Activated T-helper 2 cell treated with anti-CD3 and anti-CD28 coated beads, Interferon-gamma antibody, Interleukin-2, Interleukin-4, amounts not matched to agents 10 μg/mL and 5 μg/mL and 100 μg/mL, durations not matched to agents 14 hours and 24 hours and 36 hours (primary cell): ENCODE data around the gene SH3PXD2B. TPM values are rescaled to one million over a fixed set of nuclear protein-coding genes. Genes with fewer than 3 reads are reported as not detected.

Experiments
- DNase-seq: peaks from one replicate; pipeline ENCODE4 v3.0.0; 2021; ENCODE audit warnings: low spot score
- H3K27ac Mint-ChIP-seq: one replicate; pipeline ENCODE4 v1.8.0; 2021; ENCODE audit warnings: mixed read lengths
- H3K27me3 Mint-ChIP-seq: one replicate; pipeline ENCODE4 v1.8.0; 2021; ENCODE audit warnings: low read depth, mixed read lengths
- H3K36me3 Mint-ChIP-seq: one replicate; pipeline ENCODE4 v1.8.0; 2021; ENCODE audit warnings: low read depth, mixed read lengths
- H3K4me1 Mint-ChIP-seq: one replicate; pipeline ENCODE4 v1.8.0; 2021; ENCODE audit warnings: low read depth, mixed read lengths
- H3K4me3 Mint-ChIP-seq: one replicate; pipeline ENCODE4 v1.8.0; 2021; ENCODE audit warnings: low read depth, mild to moderate bottlenecking, moderate library complexity, mixed read lengths
- H3K9me3 Mint-ChIP-seq: one replicate; pipeline ENCODE4 v1.8.0; 2021; ENCODE audit warnings: mixed read lengths
- intact Hi-C: fragments of 100-400 bp; cut with micrococcal nuclease; formaldehyde crosslinking; loops from one replicate; pipeline ENCODE4 v1.15.1; 2023
- total RNA-seq: library from RNA; stranded (reverse); gene quantifications from 2 replicates; pipeline ENCODE4 v1.2.3, GENCODE V29; 2022

Gene SH3PXD2B
- total RNA-seq, 1 donor from 2014 or later, result 0.11 TPM

- peaks cover 4% of the 10 kb centered on the region for H3K27me3 Mint-ChIP-seq
- no peaks in the 10 kb centered on the region for H3K4me1 Mint-ChIP-seq
- intact Hi-C loops, result no loop called here
- H3K36me3 Mint-ChIP-seq, result no peaks in the 10 kb centered on the region
- H3K4me3 Mint-ChIP-seq, result no peak overlapping the region
- H3K27ac Mint-ChIP-seq, result no peak overlapping the region
- DNase-seq, result no peak
- no peaks in the 10 kb centered on the region for H3K9me3 Mint-ChIP-seq
Observed at GRCh38 chr5:172423379-172424110, 30.8 kb downstream of the SH3PXD2B start.

GRCh38 chr5:172422255-172422654 is 32.1 kb downstream of the SH3PXD2B start:
- Mint-ChIP-seq H3K27me3 (peaks cover 2% of the 10 kb centered on the region), H3K4me1 (no peaks in the 10 kb centered on the region), H3K4me3 (no peak overlapping the region), H3K36me3 (no peaks in the 10 kb centered on the region), H3K9me3 (no peaks in the 10 kb centered on the region), H3K27ac (no peak overlapping the region)
- DNase-seq, result no peak
- intact Hi-C loops, result no loop called here

- Mint-ChIP-seq H3K27ac (no peak overlapping the region), H3K27me3 (no peaks in the 10 kb centered on the region), H3K9me3 (no peaks in the 10 kb centered on the region), H3K4me1 (no peaks in the 10 kb centered on the region), H3K4me3 (no peak overlapping the region), H3K36me3 (no peaks in the 10 kb centered on the region)
- no peak for DNase-seq
- intact Hi-C loops, result no loop called here
Observed at GRCh38 chr5:172421020-172421419, 33.3 kb downstream of the SH3PXD2B start.

GRCh38 chr5:172420235-172420939 is 33.9 kb downstream of the SH3PXD2B start:
- H3K27ac Mint-ChIP-seq, result no peak overlapping the region
- H3K27me3 Mint-ChIP-seq, result no peaks in the 10 kb centered on the region
- H3K4me3 Mint-ChIP-seq, result no peak overlapping the region
- no peaks in the 10 kb centered on the region for H3K9me3 Mint-ChIP-seq
- no peak for DNase-seq
- intact Hi-C loops, result no loop called here
- H3K4me1 Mint-ChIP-seq, result no peaks in the 10 kb centered on the region
- H3K36me3 Mint-ChIP-seq, result no peaks in the 10 kb centered on the region

GRCh38 chr5:172418862-172419814 is 35.2 kb downstream of the SH3PXD2B start:
- intact Hi-C loops, result no loop called here
- Mint-ChIP-seq H3K4me1 (no peaks in the 10 kb centered on the region), H3K4me3 (no peak overlapping the region), H3K27me3 (no peaks in the 10 kb centered on the region), H3K9me3 (no peaks in the 10 kb centered on the region), H3K27ac (no peak overlapping the region), H3K36me3 (no peaks in the 10 kb centered on the region)
- no peak for DNase-seq

GRCh38 chr5:172417983-172418630 is 36.2 kb downstream of the SH3PXD2B start:
- no peak overlapping the region for H3K4me3 Mint-ChIP-seq
- no peaks in the 10 kb centered on the region for H3K9me3 Mint-ChIP-seq
- no peak overlapping the region for H3K27ac Mint-ChIP-seq
- DNase-seq, result no peak
- H3K4me1 Mint-ChIP-seq, result peaks cover 4% of the 10 kb centered on the region
- intact Hi-C loops, result no loop called here
- H3K36me3 Mint-ChIP-seq, result no peaks in the 10 kb centered on the region
- H3K27me3 Mint-ChIP-seq, result no peaks in the 10 kb centered on the region

GRCh38 chr5:172417130-172417841 is 37.0 kb downstream of the SH3PXD2B start:
- Mint-ChIP-seq H3K4me3 (no peak overlapping the region), H3K27ac (no peak overlapping the region), H3K4me1 (peaks cover 11% of the 10 kb centered on the region), H3K36me3 (no peaks in the 10 kb centered on the region), H3K9me3 (no peaks in the 10 kb centered on the region), H3K27me3 (no peaks in the 10 kb centered on the region)
- intact Hi-C loops, result no loop called here
- no peak for DNase-seq

- intact Hi-C loops, result no loop called here
- H3K36me3 Mint-ChIP-seq, result no peaks in the 10 kb centered on the region
- H3K27ac Mint-ChIP-seq, result no peak overlapping the region
- no peak overlapping the region for H3K4me3 Mint-ChIP-seq
- no peak for DNase-seq
- no peaks in the 10 kb centered on the region for H3K9me3 Mint-ChIP-seq
- H3K4me1 Mint-ChIP-seq, result peaks cover 19% of the 10 kb centered on the region
- H3K27me3 Mint-ChIP-seq, result no peaks in the 10 kb centered on the region
Observed at GRCh38 chr5:172415362-172416275, 38.7 kb downstream of the SH3PXD2B start.

- peaks cover 24% of the 10 kb centered on the region for H3K4me1 Mint-ChIP-seq
- DNase-seq, result no peak
- H3K36me3 Mint-ChIP-seq, result no peaks in the 10 kb centered on the region
- no peak overlapping the region for H3K4me3 Mint-ChIP-seq
- H3K9me3 Mint-ChIP-seq, result no peaks in the 10 kb centered on the region
- H3K27me3 Mint-ChIP-seq, result no peaks in the 10 kb centered on the region
- intact Hi-C loops, result no loop called here
- no peak overlapping the region for H3K27ac Mint-ChIP-seq
Observed at GRCh38 chr5:172414531-172415361, 39.6 kb downstream of the SH3PXD2B start.

GRCh38 chr5:172413601-172414171 is 40.6 kb downstream of the SH3PXD2B start:
- H3K27me3 Mint-ChIP-seq, result no peaks in the 10 kb centered on the region
- H3K36me3 Mint-ChIP-seq, result no peaks in the 10 kb centered on the region
- H3K27ac Mint-ChIP-seq, result no peak overlapping the region
- no peak for DNase-seq
- peaks cover 24% of the 10 kb centered on the region for H3K4me1 Mint-ChIP-seq
- no peaks in the 10 kb centered on the region for H3K9me3 Mint-ChIP-seq
- intact Hi-C loops, result no loop called here
- no peak overlapping the region for H3K4me3 Mint-ChIP-seq
